ENCODE results near the gene TEX51. TPM values are rescaled to one million over a fixed set of nuclear protein-coding genes. Genes with fewer than 3 reads are reported as not detected.

TEX51 gene
- total RNA-seq, 1 experiment from 2014 or later: not detected

DNA sequence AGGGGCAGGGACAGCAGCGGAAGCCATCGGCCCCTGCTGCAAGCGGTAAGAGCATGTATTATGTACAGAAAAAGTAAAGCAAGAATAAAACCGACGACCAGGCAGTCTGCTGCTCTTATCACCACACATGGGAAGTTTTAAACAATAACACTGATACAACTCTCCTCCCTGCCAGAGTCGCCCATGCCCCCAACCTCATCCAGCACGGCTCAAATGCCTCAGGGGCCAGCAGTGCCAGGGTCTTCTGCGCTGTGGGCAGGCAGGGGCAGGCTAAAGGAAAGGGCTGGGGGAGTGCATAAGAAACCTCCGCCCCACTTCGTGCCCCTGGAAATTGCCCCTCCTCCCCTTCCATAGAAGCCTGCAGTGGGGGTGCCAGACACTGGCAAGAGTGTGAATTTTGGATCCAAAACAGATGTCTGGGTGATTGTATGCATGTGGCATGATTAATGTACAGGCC, 10.1 kb downstream of the TEX51 start:
- peaks cover 19% of the 10 kb centered on the region; the same call in 1 of the 2 replicates for H3K27me3 ChIP-seq (ENCODE audit: insufficient read depth, low read length)
- no peak overlapping the region for H3K4me3 ChIP-seq (replicated peaks in 1 of 2; ENCODE audit: low read depth in 1 of 2, low read length in 2 of 2)
- no peaks in the 10 kb centered on the region for H4K20me1 ChIP-seq (ENCODE audit: insufficient read depth)
- BruUV-seq (replicated peaks): no TSS peak
- H3K9me3 ChIP-seq (ENCODE audit: control insufficient read depth in 1 of 2, insufficient read depth in 1 of 2, low read depth in 1 of 2, low read length in 2 of 2): peaks cover 0 to 4% of the 10 kb centered on the region in 2 experiments; a peak in 1 of 4 replicates
- no peaks in the 10 kb centered on the region for H3K9me2 ChIP-seq (ENCODE audit: insufficient read depth)
- ATAC-seq: no peak
- TF ChIP-seq SP1 (IDR thresholded peaks at IDR 0.05; ENCODE audit: low read depth) (no peak), CBX3 (IDR thresholded peaks at IDR 0.05; ENCODE audit: low read depth) (no peak), ZNF274 (IDR thresholded peaks at IDR 0.05; ENCODE audit: low read depth, low read length) (no peak), CEBPB (IDR thresholded peaks at IDR 0.05; ENCODE audit: low read depth) (no peak), ELF1 (IDR thresholded peaks at IDR 0.05; ENCODE audit: borderline replicate concordance, low read depth) (no peak), RAD21 (IDR thresholded peaks at IDR 0.05; ENCODE audit: low read depth) (no peak), POLR2AphosphoS5 (IDR thresholded peaks at IDR 0.05; ENCODE audit: low read depth, low read length) (no peak), ZFX (IDR thresholded peaks at IDR 0.05) (no peak), EZH2 (IDR thresholded peaks at IDR 0.05) (no peak), SIN3A (IDR thresholded peaks at IDR 0.05; ENCODE audit: low read depth) (no peak), SRF (IDR thresholded peaks at IDR 0.05; ENCODE audit: low read depth) (no peak)
- TF ChIP-seq, protein P1, sequence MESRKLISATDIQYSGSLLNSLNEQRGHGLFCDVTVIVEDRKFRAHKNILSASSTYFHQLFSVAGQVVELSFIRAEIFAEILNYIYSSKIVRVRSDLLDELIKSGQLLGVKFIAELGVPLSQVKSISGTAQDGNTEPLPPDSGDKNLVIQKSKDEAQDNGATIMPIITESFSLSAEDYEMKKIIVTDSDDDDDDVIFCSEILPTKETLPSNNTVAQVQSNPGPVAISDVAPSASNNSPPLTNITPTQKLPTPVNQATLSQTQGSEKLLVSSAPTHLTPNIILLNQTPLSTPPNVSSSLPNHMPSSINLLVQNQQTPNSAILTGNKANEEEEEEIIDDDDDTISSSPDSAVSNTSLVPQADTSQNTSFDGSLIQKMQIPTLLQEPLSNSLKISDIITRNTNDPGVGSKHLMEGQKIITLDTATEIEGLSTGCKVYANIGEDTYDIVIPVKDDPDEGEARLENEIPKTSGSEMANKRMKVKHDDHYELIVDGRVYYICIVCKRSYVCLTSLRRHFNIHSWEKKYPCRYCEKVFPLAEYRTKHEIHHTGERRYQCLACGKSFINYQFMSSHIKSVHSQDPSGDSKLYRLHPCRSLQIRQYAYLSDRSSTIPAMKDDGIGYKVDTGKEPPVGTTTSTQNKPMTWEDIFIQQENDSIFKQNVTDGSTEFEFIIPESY (IDR thresholded peaks at IDR 0.05; ENCODE audit: extremely low read depth, insufficient replicate concordance, low read length): no peak
- TF ChIP-seq, protein P2, sequence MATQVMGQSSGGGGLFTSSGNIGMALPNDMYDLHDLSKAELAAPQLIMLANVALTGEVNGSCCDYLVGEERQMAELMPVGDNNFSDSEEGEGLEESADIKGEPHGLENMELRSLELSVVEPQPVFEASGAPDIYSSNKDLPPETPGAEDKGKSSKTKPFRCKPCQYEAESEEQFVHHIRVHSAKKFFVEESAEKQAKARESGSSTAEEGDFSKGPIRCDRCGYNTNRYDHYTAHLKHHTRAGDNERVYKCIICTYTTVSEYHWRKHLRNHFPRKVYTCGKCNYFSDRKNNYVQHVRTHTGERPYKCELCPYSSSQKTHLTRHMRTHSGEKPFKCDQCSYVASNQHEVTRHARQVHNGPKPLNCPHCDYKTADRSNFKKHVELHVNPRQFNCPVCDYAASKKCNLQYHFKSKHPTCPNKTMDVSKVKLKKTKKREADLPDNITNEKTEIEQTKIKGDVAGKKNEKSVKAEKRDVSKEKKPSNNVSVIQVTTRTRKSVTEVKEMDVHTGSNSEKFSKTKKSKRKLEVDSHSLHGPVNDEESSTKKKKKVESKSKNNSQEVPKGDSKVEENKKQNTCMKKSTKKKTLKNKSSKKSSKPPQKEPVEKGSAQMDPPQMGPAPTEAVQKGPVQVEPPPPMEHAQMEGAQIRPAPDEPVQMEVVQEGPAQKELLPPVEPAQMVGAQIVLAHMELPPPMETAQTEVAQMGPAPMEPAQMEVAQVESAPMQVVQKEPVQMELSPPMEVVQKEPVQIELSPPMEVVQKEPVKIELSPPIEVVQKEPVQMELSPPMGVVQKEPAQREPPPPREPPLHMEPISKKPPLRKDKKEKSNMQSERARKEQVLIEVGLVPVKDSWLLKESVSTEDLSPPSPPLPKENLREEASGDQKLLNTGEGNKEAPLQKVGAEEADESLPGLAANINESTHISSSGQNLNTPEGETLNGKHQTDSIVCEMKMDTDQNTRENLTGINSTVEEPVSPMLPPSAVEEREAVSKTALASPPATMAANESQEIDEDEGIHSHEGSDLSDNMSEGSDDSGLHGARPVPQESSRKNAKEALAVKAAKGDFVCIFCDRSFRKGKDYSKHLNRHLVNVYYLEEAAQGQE (IDR thresholded peaks at IDR 0.05; ENCODE audit: low read depth): no peak
- TF ChIP-seq, protein P3, sequence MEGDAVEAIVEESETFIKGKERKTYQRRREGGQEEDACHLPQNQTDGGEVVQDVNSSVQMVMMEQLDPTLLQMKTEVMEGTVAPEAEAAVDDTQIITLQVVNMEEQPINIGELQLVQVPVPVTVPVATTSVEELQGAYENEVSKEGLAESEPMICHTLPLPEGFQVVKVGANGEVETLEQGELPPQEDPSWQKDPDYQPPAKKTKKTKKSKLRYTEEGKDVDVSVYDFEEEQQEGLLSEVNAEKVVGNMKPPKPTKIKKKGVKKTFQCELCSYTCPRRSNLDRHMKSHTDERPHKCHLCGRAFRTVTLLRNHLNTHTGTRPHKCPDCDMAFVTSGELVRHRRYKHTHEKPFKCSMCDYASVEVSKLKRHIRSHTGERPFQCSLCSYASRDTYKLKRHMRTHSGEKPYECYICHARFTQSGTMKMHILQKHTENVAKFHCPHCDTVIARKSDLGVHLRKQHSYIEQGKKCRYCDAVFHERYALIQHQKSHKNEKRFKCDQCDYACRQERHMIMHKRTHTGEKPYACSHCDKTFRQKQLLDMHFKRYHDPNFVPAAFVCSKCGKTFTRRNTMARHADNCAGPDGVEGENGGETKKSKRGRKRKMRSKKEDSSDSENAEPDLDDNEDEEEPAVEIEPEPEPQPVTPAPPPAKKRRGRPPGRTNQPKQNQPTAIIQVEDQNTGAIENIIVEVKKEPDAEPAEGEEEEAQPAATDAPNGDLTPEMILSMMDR (IDR thresholded peaks at IDR 0.05 in 2 of 3, conservative IDR thresholded peaks at IDR 0.05 in 1 of 3; ENCODE audit: borderline replicate concordance in 1 of 3, insufficient read depth in 1 of 3, low read depth in 2 of 3, low read length in 2 of 3): no peak
- TF ChIP-seq, protein P4, sequence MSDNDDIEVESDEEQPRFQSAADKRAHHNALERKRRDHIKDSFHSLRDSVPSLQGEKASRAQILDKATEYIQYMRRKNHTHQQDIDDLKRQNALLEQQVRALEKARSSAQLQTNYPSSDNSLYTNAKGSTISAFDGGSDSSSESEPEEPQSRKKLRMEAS (IDR thresholded peaks at IDR 0.05): no peak
- no peaks in the 10 kb centered on the region for H3K4me1 ChIP-seq (ENCODE audit: control insufficient read depth in 1 of 2, insufficient read depth in 2 of 2, low read length in 2 of 2)
- intact Hi-C loops (cut with micrococcal nuclease): no loop called here
- ChIA-PET CTCF (no interaction called here), POLR2A (no interaction called here), RAD21 (ENCODE audit: low non-redundant PET in 1 of 2, low total read pairs in 2 of 2, uncharacterized antibody in 2 of 2, unreplicated experiment in 2 of 2) (no interaction called here)
- H3K36me3 ChIP-seq (ENCODE audit: control insufficient read depth in 1 of 2, insufficient read depth in 2 of 2, low read length in 2 of 2): no peaks in the 10 kb centered on the region
- no peak for DNase-seq (ENCODE audit: low read depth, low spot score)
- no peak overlapping the region for H3K9ac ChIP-seq (ENCODE audit: low read length)
- no peak overlapping the region for H3K4me2 ChIP-seq (ENCODE audit: low read length)
- H3K27ac ChIP-seq (ENCODE audit: low read depth, low read length): no peak overlapping the region
- H3K79me2 ChIP-seq (ENCODE audit: insufficient read depth, low read length): no peaks in the 10 kb centered on the region
- no peak overlapping the region for H2AFZ ChIP-seq (ENCODE audit: low read depth, low read length, poor library complexity, severe bottlenecking)

All from HCT116 (cell line).